H9 (cell line): ENCODE results near the gene TTLL1. TPM values are rescaled to one million over a fixed set of nuclear protein-coding genes. Genes with fewer than 3 reads are reported as not detected.
A peak's percentile ranks its signal among the peaks of the same experiment; 100 is the strongest.

Experiments
- DNase-seq: peaks from one replicate; pipeline ENCODE4 v3.0.0-alpha.2; 2017
- H2AFZ ChIP-seq: one replicate; pipeline ENCODE4 v1.6.1; 2013; ENCODE audit warnings: mild to moderate bottlenecking, low read length, control low read depth, moderate library complexity
- H2AK5ac ChIP-seq: 2 replicates; pipeline ENCODE4 v1.6.1; 2013; ENCODE audit warnings: low read length, control low read depth, mixed read lengths; ENCODE audit not compliant: insufficient read length
- H2BK120ac ChIP-seq: one replicate; pipeline ENCODE4 v1.6.1; 2013; ENCODE audit warnings: low read depth, mild to moderate bottlenecking, low read length, control low read depth, inconsistent platforms; ENCODE audit not compliant: poor library complexity, severe bottlenecking
- H2BK12ac ChIP-seq: 2 replicates; pipeline ENCODE4 v1.6.1; 2013; ENCODE audit warnings: low read length, control low read depth, mixed read lengths, low read depth; ENCODE audit not compliant: insufficient read length
- H2BK15ac ChIP-seq: 2 replicates; pipeline ENCODE4 v1.6.1; 2013; ENCODE audit warnings: low read depth, low read length, control low read depth
- H2BK20ac ChIP-seq: one replicate; pipeline ENCODE4 v1.6.1; 2013; ENCODE audit warnings: low read depth, mild to moderate bottlenecking, low read length, control low read depth, inconsistent platforms; ENCODE audit not compliant: poor library complexity, severe bottlenecking
- H2BK5ac ChIP-seq: 2 replicates; pipeline ENCODE4 v1.6.1; 2013; ENCODE audit warnings: low read length, control low read depth, mixed read lengths; ENCODE audit not compliant: insufficient read length
- H3K14ac ChIP-seq: 2 replicates; pipeline ENCODE4 v1.6.1; 2013; ENCODE audit warnings: low read length, control low read depth; ENCODE audit not compliant: insufficient read depth
- H3K18ac ChIP-seq: 2 replicates; pipeline ENCODE4 v1.6.1; 2013; ENCODE audit warnings: low read depth, mild to moderate bottlenecking, mixed read lengths, low read length, control low read depth; ENCODE audit not compliant: insufficient read length
- H3K23ac ChIP-seq: 2 replicates; pipeline ENCODE4 v1.6.1; 2013; ENCODE audit warnings: low read length, control low read depth, mixed read lengths, low read depth; ENCODE audit not compliant: insufficient read length
- H3K23me2 ChIP-seq: 2 replicates; pipeline ENCODE4 v1.6.1; 2013; ENCODE audit warnings: low read depth, mild to moderate bottlenecking, mixed read lengths, low read length, control low read depth; ENCODE audit not compliant: insufficient read length, poor library complexity, severe bottlenecking
- H3K27ac ChIP-seq: 2 replicates; pipeline ENCODE4 v1.5.1; 2013; ENCODE audit warnings: low read length, control low read depth, mixed read lengths, low read depth; ENCODE audit not compliant: insufficient read length
- H3K27me3 ChIP-seq: 2 replicates; pipeline ENCODE4 v1.6.1; 2013; ENCODE audit warnings: low read length, control low read depth, inconsistent platforms; ENCODE audit not compliant: insufficient read depth
- H3K4ac ChIP-seq: 2 replicates; pipeline ENCODE4 v1.6.1; 2013; ENCODE audit warnings: low read depth, mild to moderate bottlenecking, control low read depth, inconsistent platforms, low read length, moderate library complexity
- H3K4me1 ChIP-seq: 2 replicates; pipeline ENCODE4 v1.6.1; 2013; ENCODE audit warnings: low read length, control low read depth, inconsistent platforms; ENCODE audit not compliant: insufficient read depth
- H3K4me2 ChIP-seq: 2 replicates; pipeline ENCODE4 v1.6.1; 2013; ENCODE audit warnings: low read length, control low read depth, mixed read lengths; ENCODE audit not compliant: insufficient read length, insufficient read depth
- H3K56ac ChIP-seq: 2 replicates; pipeline ENCODE4 v1.6.1; 2013; ENCODE audit warnings: low read depth, mild to moderate bottlenecking, mixed read lengths, low read length, control low read depth; ENCODE audit not compliant: insufficient read length
- H3K79me1 ChIP-seq: 2 replicates; pipeline ENCODE4 v1.6.1; 2013; ENCODE audit warnings: low read depth, mild to moderate bottlenecking, moderate library complexity, low read length, control low read depth, inconsistent platforms; ENCODE audit not compliant: insufficient read depth, poor library complexity, severe bottlenecking
- H3K79me2 ChIP-seq: 2 replicates; pipeline ENCODE4 v1.6.1; 2013; ENCODE audit warnings: low read length, control low read depth, inconsistent platforms; ENCODE audit not compliant: insufficient read depth
- H3K9ac ChIP-seq: 2 replicates; pipeline ENCODE4 v1.6.1; 2013; ENCODE audit warnings: low read length, control low read depth, mixed read lengths; ENCODE audit not compliant: insufficient read length; ENCODE audit errors: extremely low read depth
- H3K9me3 ChIP-seq: one replicate; pipeline ENCODE4 v1.6.1; 2013; ENCODE audit warnings: low read depth, low read length, inconsistent platforms; ENCODE audit not compliant: control insufficient read depth
- H3T11ph ChIP-seq: one replicate; pipeline ENCODE4 v1.6.1; 2013; ENCODE audit warnings: mild to moderate bottlenecking, low read length, control low read depth, inconsistent platforms
- H4K20me1 ChIP-seq: one replicate; pipeline ENCODE4 v1.6.1; 2013; ENCODE audit not compliant: control insufficient read depth, insufficient read length, insufficient read depth
- H4K5ac ChIP-seq: 2 replicates; pipeline ENCODE4 v1.6.1; 2013; ENCODE audit warnings: low read depth, mild to moderate bottlenecking, mixed read lengths, low read length, control low read depth; ENCODE audit not compliant: insufficient read length
- H4K8ac ChIP-seq: replicated peaks from 2 replicates; pipeline ENCODE4 v1.6.1; 2013; ENCODE audit warnings: low read length, control low read depth, mixed read lengths, low read depth; ENCODE audit not compliant: insufficient read length
- H4K91ac ChIP-seq: 2 replicates; pipeline ENCODE4 v1.6.1; 2013; ENCODE audit warnings: low read depth, mild to moderate bottlenecking, moderate library complexity, mixed read lengths, low read length, control low read depth; ENCODE audit not compliant: insufficient read length
- H3K27ac Mint-ChIP-seq, 3 experiments: 2 replicates in 2 of 3; 3 replicates in 1 of 3; pipeline ENCODE4 v1.8.0; 2020 to 2021; ENCODE audit warnings: mixed read lengths in 3 of 3, mild to moderate bottlenecking in 1 of 3, moderate library complexity in 1 of 3
- H3K27me3 Mint-ChIP-seq: 2 replicates; pipeline ENCODE4 v1.8.0; 2021; ENCODE audit warnings: low read depth, mild to moderate bottlenecking, moderate library complexity, mixed read lengths
- H3K36me3 Mint-ChIP-seq, 3 experiments: 2 replicates in 2 of 3; 3 replicates in 1 of 3; pipeline ENCODE4 v1.8.0; 2020 to 2021; ENCODE audit warnings: low read depth in 3 of 3, mixed read lengths in 3 of 3; ENCODE audit not compliant: insufficient read depth in 1 of 3
- H3K4me1 Mint-ChIP-seq, 2 experiments: 2 replicates each; pipeline ENCODE4 v1.8.0; 2020; ENCODE audit warnings: mixed read lengths in 2 of 2
- H3K4me3 Mint-ChIP-seq, 2 experiments: 2 replicates in 1 of 2; 3 replicates in 1 of 2; pipeline ENCODE4 v1.8.0; 2020 to 2021; ENCODE audit warnings: mild to moderate bottlenecking in 2 of 2, mixed read lengths in 2 of 2, moderate library complexity in 1 of 2
- H3K9me3 Mint-ChIP-seq, 2 experiments: 2 replicates in 1 of 2; 3 replicates in 1 of 2; pipeline ENCODE4 v1.8.0; 2020; ENCODE audit warnings: mild to moderate bottlenecking in 2 of 2, mixed read lengths in 2 of 2, moderate library complexity in 1 of 2
- WGBS: extraction: QIAGEN DNeasy Blood & Tissue Kit; methylation state at CpG from one replicate; pipeline ENCODE4 v1.1.7; 2013; ENCODE audit warnings: missing lambda C conversion rate, low lambda C conversion rate, mixed read lengths; ENCODE audit not compliant: insufficient read length; ENCODE audit errors: extremely low coverage; 5-methylcytosine and 5-hydroxymethylcytosine counted together
- total RNA-seq: library from RNA; stranded (reverse); gene quantifications from 2 replicates; pipeline ENCODE4 v1.2.1, GENCODE V29; 2021
- TF ChIP-seq, protein P1 (sequence below): fragments of 200-600 bp; sonication (generic); conservative IDR thresholded peaks from 3 replicates; pipeline ENCODE4 v1.8.0; 2021; ENCODE audit warnings: antibody characterized with exemption, mild to moderate bottlenecking

The TTLL1 gene
- total RNA-seq, 1 experiment from 2014 or later = 4.1 TPM

DNA sequence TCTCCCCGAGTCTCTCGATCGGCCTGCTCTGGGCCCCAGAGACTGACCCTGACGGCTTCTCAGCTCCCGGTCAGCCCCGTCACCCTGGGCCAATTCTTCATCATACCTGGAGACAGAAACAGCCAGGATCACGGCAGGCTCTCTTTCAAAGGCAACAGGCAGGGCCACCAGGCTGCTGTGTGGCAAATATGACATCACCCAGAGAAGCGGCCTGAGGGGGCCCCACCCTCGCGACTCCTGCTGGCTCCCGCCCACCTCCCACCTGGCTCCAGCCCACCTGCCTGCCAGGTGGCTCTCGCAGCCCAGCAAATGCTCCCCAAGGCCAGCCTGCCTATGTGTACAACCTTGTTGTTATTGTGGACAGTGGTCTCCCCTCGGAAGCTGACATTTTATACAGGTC is 49.4 kb downstream of the TTLL1 start:
- no peaks in the 10 kb centered on the region for H3K9me3 Mint-ChIP-seq
- Histone ChIP-seq H3K23ac (no peak overlapping the region), H3K27me3 (no peaks in the 10 kb centered on the region), H2AK5ac (no peak overlapping the region), H3K79me1 (no peaks in the 10 kb centered on the region), H3K4me1 (no peaks in the 10 kb centered on the region), H4K20me1 (no peaks in the 10 kb centered on the region), H3K4me2 (no peak overlapping the region), H4K91ac (no peak overlapping the region), H3K18ac (no peak overlapping the region), H2BK12ac (no peak overlapping the region), H3K56ac (no peak overlapping the region), H2AFZ (no peak overlapping the region), H4K8ac (no peak overlapping the region), H2BK20ac (no peak overlapping the region), H3T11ph (no peak overlapping the region), H4K5ac (no peak overlapping the region), H3K4ac (no peak overlapping the region), H3K23me2 (peaks cover 3% of the 10 kb centered on the region), H3K27ac (no peak overlapping the region), H3K14ac (no peak overlapping the region), H2BK5ac (no peak overlapping the region), H2BK15ac (no peak overlapping the region), H2BK120ac (no peak overlapping the region), H3K9ac (no peak overlapping the region), H3K9me3 (no peaks in the 10 kb centered on the region), H3K79me2 (no peaks in the 10 kb centered on the region)
- H3K27ac Mint-ChIP-seq = peak overlapping the region in 1 of 3 experiments; percentile 61; a peak in 2 of 7 replicates
- H3K36me3 Mint-ChIP-seq = no peaks in the 10 kb centered on the region
- no peaks in the 10 kb centered on the region for H3K27me3 Mint-ChIP-seq
- WGBS = no CpG with 5 or more reads among the region's 13 CpGs
- TF ChIP-seq, protein P1, sequence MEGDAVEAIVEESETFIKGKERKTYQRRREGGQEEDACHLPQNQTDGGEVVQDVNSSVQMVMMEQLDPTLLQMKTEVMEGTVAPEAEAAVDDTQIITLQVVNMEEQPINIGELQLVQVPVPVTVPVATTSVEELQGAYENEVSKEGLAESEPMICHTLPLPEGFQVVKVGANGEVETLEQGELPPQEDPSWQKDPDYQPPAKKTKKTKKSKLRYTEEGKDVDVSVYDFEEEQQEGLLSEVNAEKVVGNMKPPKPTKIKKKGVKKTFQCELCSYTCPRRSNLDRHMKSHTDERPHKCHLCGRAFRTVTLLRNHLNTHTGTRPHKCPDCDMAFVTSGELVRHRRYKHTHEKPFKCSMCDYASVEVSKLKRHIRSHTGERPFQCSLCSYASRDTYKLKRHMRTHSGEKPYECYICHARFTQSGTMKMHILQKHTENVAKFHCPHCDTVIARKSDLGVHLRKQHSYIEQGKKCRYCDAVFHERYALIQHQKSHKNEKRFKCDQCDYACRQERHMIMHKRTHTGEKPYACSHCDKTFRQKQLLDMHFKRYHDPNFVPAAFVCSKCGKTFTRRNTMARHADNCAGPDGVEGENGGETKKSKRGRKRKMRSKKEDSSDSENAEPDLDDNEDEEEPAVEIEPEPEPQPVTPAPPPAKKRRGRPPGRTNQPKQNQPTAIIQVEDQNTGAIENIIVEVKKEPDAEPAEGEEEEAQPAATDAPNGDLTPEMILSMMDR = no peak
- DNase-seq = peak; percentile 48
- peaks cover 8 to 19% of the 10 kb centered on the region in 2 experiments for H3K4me1 Mint-ChIP-seq
- no peak overlapping the region for H3K4me3 Mint-ChIP-seq
